HUES6 (cell line): ENCODE measurements around the gene ELOVL1.
A peak's percentile ranks its signal among the peaks of the same experiment; 100 is the strongest.

Experiments used
- H3K27ac ChIP-seq: 2 replicates; pipeline ENCODE4 v1.7.0; 2013; ENCODE audit warnings: low read depth, mild to moderate bottlenecking, low read length, inconsistent platforms
- H3K27me3 ChIP-seq: 2 replicates; pipeline ENCODE4 v1.6.1; 2013; ENCODE audit warnings: low read length; ENCODE audit not compliant: control insufficient read depth, insufficient read depth
- H3K36me3 ChIP-seq: 2 replicates; pipeline ENCODE4 v1.6.1; 2013; ENCODE audit warnings: low read length; ENCODE audit not compliant: control insufficient read depth, insufficient read depth
- H3K4me1 ChIP-seq: 2 replicates; pipeline ENCODE4 v1.6.1; 2013; ENCODE audit warnings: low read length; ENCODE audit not compliant: control insufficient read depth, insufficient read depth
- H3K4me3 ChIP-seq: 2 replicates; pipeline ENCODE4 v1.5.1; 2013; ENCODE audit warnings: low read depth, low read length
- H3K9ac ChIP-seq: one replicate; pipeline ENCODE4 v1.6.1; 2013; ENCODE audit warnings: mild to moderate bottlenecking, low read length
- H3K9me3 ChIP-seq: 2 replicates; pipeline ENCODE4 v1.6.1; 2013; ENCODE audit warnings: low read depth, low read length; ENCODE audit not compliant: control insufficient read depth, insufficient read depth

ELOVL1 gene

DNA sequence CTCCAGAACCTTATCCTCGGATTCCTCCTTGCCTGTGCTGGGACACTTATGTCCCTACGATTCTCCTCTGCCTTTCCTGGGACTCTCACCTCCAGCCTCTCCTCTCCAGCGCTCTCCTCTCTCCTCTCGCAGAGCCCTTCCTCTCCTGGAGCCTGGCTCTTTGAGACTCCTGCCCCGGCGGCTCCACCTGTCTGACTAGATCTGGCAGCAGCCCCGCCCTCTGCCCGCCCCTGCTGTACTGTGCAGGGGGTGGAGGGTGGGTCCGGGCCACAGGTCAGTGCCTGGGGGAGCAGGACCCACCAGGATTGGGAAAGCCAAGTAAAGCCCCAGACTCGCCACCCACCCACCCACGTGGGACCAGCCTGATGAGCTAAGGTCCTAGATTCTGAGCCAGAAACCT, 1.6 kb downstream of the ELOVL1 start:
- H3K27ac ChIP-seq: no peak overlapping the region
- H3K9ac ChIP-seq: peak overlapping the region; percentile 31

DNA sequence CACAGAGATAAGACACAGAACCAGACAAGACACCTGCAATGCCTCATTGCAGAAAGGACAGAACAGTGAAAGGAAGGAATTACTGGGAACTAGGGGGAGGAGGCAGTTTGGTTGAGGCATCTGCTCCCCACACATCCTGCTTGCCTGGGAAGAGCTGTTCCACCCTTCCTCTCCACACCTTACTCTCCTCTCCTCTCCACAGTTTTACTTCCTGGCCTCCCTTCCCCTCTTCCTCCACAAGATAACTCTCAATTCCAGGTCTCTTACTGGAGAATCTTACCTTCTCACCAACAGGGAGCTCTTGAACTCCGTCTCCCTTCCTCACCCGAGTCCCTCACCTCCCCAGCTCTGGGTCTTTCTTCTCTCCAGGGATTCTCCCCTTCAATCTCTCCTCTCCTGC, 2.1 kb downstream of the ELOVL1 start:
- Histone ChIP-seq H3K4me1 (peaks cover 22% of the 10 kb centered on the region), H3K9me3 (no peaks in the 10 kb centered on the region), H3K9ac (peak overlapping the region; percentile 31), H3K36me3 (peaks cover 50% of the 10 kb centered on the region), H3K27me3 (no peaks in the 10 kb centered on the region), H3K27ac (no peak overlapping the region), H3K4me3 (peak overlapping the region; percentile 69)

More for the DNA sequence above, 1.6 kb downstream of the ELOVL1 start:
- Histone ChIP-seq H3K9me3 (no peaks in the 10 kb centered on the region), H3K4me1 (peaks cover 18% of the 10 kb centered on the region), H3K36me3 (peaks cover 45% of the 10 kb centered on the region), H3K4me3 (peak overlapping the region; percentile 69), H3K27me3 (no peaks in the 10 kb centered on the region)

DNA sequence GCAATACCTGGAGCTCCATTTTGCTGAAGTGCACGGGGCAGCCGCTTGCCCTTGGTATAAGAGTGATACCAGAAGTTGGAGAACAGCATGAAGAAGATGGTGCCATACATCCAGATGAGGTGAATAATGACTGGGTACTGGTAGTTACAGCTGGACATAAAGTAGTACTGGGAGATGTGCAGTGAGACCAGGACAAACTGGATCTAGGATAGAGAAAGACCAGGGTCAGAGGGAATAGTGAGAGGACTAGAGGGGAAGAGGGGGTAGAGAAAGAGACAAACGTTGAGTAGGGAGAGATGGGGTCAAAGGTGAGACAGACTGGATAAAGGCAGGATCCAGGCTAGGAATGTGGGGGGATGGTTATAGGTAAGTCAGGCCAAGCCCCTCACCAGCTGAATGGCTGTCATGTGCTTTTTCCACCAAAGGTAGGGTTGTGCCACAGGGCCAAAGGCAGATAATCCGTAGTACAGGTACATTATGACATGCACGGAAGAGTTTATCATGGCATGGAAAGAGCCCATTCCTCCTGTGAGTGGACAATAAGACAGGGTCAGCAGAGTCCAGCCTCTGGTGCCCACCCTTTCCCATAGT, 3.8 kb downstream of the ELOVL1 start:
- Histone ChIP-seq H3K27me3 (no peaks in the 10 kb centered on the region), H3K36me3 (peaks cover 64% of the 10 kb centered on the region), H3K9me3 (no peaks in the 10 kb centered on the region), H3K27ac (no peak overlapping the region), H3K4me1 (peaks cover 31% of the 10 kb centered on the region), H3K9ac (no peak overlapping the region), H3K4me3 (no peak overlapping the region)

- Histone ChIP-seq H3K9ac (no peak overlapping the region), H3K4me3 (no peak overlapping the region), H3K36me3 (peaks cover 64% of the 10 kb centered on the region), H3K4me1 (peaks cover 25% of the 10 kb centered on the region), H3K27ac (no peak overlapping the region), H3K9me3 (no peaks in the 10 kb centered on the region), H3K27me3 (no peaks in the 10 kb centered on the region)
Measured at GRCh38 chr1:43363283-43363934, 4.4 kb downstream of the ELOVL1 start.

DNA sequence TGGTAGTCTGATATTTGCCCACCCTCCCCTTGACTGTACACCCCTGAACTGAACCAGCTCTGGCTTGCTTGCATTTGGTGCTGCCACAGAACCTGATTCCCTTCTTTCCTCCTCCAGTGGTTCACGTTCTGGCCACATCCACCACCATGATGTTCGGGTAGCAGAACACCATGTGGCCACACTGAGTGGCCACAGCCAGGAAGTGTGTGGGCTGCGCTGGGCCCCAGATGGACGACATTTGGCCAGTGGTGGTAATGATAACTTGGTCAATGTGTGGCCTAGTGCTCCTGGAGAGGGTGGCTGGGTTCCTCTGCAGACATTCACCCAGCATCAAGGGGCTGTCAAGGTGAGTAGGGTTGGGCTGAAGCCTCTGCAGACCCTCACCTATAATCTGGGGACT, 7.2 kb downstream of the ELOVL1 start:
- Histone ChIP-seq H3K27ac (no peak overlapping the region), H3K9ac (no peak overlapping the region), H3K4me1 (peaks cover 15% of the 10 kb centered on the region), H3K9me3 (no peaks in the 10 kb centered on the region), H3K36me3 (peaks cover 64% of the 10 kb centered on the region), H3K27me3 (no peaks in the 10 kb centered on the region), H3K4me3 (peak overlapping the region; percentile 83)

DNA sequence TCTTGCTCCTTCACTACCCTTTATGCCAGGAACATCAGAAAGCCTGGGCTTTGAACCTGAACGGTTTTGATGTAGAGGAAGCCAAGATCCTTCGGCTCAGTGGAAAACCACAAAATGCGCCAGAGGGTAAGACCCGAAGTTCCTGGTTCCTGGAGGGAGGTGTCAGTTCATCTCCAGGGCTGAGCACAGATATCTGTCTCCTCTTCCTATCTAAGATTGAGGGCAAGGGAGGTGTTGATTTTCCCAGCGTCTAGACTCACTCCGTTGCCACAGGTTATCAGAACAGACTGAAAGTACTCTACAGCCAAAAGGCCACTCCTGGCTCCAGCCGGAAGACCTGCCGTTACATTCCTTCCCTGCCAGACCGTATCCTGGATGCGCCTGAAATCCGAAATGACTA, 8.1 kb downstream of the ELOVL1 start:
- Histone ChIP-seq H3K9me3 (no peaks in the 10 kb centered on the region), H3K9ac (peak overlapping the region; percentile 94), H3K4me1 (peaks cover 13% of the 10 kb centered on the region), H3K36me3 (peaks cover 55% of the 10 kb centered on the region), H3K27ac (peak overlapping the region; percentile 52; the same call in 1 of the 2 replicates), H3K27me3 (no peaks in the 10 kb centered on the region), H3K4me3 (peak overlapping the region; percentile 83)

DNA sequence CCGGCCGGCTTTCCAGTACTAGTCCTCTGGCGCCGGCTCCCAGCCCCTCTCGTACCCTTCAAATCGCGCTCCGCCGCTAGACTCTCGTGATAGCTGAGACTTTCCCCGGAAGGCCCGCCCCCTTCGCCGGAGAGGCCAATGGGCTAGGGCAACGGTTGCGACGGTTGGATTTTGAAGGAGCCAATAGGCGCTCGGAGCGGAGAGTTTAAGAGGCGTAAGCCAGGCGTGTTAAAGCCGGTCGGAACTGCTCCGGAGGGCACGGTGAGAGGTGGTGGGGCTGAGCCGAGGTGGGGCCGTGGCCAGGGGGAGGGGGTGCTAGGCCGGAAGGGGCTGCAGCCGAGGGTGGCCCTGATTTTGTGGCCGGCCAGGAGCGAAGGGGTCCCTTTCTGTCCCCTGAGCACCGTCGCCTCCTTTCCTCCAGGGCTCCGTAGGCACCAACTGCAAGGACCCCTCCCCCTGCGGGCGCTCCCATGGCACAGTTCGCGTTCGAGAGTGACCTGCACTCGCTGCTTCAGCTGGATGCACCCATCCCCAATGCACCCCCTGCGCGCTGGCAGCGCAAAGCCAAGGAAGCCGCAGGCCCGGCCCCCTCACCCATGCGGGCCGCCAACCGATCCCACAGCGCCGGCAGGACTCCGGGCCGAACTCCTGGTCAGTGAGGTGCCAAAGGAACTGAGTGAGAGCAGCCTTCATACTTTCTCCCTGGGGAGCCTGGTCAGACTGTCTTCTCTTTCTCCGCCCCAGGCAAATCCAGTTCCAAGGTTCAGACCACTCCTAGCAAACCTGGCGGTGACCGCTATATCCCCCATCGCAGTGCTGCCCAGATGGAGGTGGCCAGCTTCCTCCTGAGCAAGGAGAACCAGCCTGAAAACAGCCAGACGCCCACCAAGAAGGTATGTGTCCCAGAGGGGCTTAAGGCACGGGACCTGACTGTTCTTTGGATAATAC, 8.8 kb downstream of the ELOVL1 start, which contains the start of gene CDC20:
CDC20 (plus strand) TSS at position 236 of the 948 bp plus-strand sequence; CDS start at position 471, 235 bp downstream.
- Histone ChIP-seq H3K36me3 (peaks cover 48% of the 10 kb centered on the region), H3K9ac (peak within 1 kb of the TSS; percentile 94), H3K4me1 (peaks cover 13% of the 10 kb centered on the region), H3K9me3 (no peaks in the 10 kb centered on the region), H3K27ac (peak within 1 kb of the TSS; percentile 69), H3K4me3 (peak within 1 kb of the TSS; percentile 83), H3K27me3 (no peaks in the 10 kb centered on the region)

- H3K9ac ChIP-seq: peak overlapping the region; percentile 94
- H3K36me3 ChIP-seq: peaks cover 40% of the 10 kb centered on the region
- H3K9me3 ChIP-seq: no peaks in the 10 kb centered on the region
- H3K4me1 ChIP-seq: peaks cover 13% of the 10 kb centered on the region
- peak overlapping the region; percentile 74 for H3K4me3 ChIP-seq
- no peaks in the 10 kb centered on the region for H3K27me3 ChIP-seq
- H3K27ac ChIP-seq: peak overlapping the region; percentile 69
Measured at GRCh38 chr1:43358121-43358745, 9.6 kb downstream of the ELOVL1 start.

DNA sequence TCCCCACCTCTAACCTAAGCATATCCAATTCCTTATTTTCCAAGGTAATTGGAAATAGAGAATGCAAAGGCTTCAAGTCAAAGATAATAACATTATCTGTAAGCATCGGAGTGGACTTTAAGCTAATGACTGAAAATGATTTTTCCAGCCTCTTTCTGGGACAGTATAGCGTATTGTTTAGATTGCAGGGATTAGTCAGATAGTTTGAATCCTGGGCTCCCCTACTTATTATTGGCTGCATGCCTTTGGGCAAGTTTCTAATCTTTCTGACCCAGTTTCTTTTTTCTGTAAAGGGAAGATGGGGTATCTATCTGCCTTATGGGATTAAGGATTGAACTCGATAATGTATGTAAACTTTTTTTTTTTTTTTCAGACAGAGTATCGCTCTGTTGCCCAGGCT, 10.6 kb downstream of the ELOVL1 start:
- Histone ChIP-seq H3K4me3 (no peak overlapping the region), H3K36me3 (peaks cover 30% of the 10 kb centered on the region), H3K9ac (no peak overlapping the region), H3K27ac (no peak overlapping the region), H3K4me1 (peaks cover 13% of the 10 kb centered on the region), H3K27me3 (no peaks in the 10 kb centered on the region), H3K9me3 (no peaks in the 10 kb centered on the region)

GRCh38 chr1:43354936-43355335, 12.9 kb downstream of the ELOVL1 start:
- H3K9me3 ChIP-seq: no peaks in the 10 kb centered on the region
- peaks cover 7% of the 10 kb centered on the region for H3K4me1 ChIP-seq
- peaks cover 7% of the 10 kb centered on the region for H3K36me3 ChIP-seq
- no peaks in the 10 kb centered on the region for H3K27me3 ChIP-seq
- no peak overlapping the region for H3K27ac ChIP-seq
- H3K9ac ChIP-seq: no peak overlapping the region
- no peak overlapping the region for H3K4me3 ChIP-seq
